GM12891 (cell line): ENCODE data around the gene CELF2.

Experiments
- POLR2A ChIP-seq: IDR thresholded peaks from 2 replicates; pipeline ENCODE4 v1.6.1; 2011; ENCODE audit warnings: low read depth, low read length, control low read depth
- POLR2AphosphoS5 ChIP-seq: IDR thresholded peaks from 2 replicates; pipeline ENCODE4 v1.6.1; 2011; ENCODE audit warnings: low read depth, low read length, control low read depth
- TAF1 ChIP-seq: IDR thresholded peaks from 2 replicates; pipeline ENCODE4 v1.6.1; 2011; ENCODE audit warnings: low read depth, low read length, control low read depth

- no peak for TF ChIP-seq TAF1
- TF ChIP-seq POLR2A: no peak
- TF ChIP-seq POLR2AphosphoS5: 0 out of 2 replicates have a peak, but pooled peaks have one; percentile 24
These were observed 219.9 kb downstream of the CELF2 start for GRCh38 chr10:11237571-11237970.
